Ascending aorta (tissue), 2 donors: ENCODE measurements around the gene CMTM7. TPM values are rescaled to one million over a fixed set of nuclear protein-coding genes. Genes with fewer than 3 reads are reported as not detected.
"Not testable (repeated sequence)": the region's sequence is repeated elsewhere in the genome, so short reads cannot be mapped to it uniquely, and the experiment has no call there.

Experiments
- DNase-seq, 2 donors: peaks; one replicate each; pipeline ENCODE4 v3.0.0-alpha.2; 2019; ENCODE audit warnings: low spot score in 2 of 2
- H3K27ac ChIP-seq, 2 donors: fragments of 200-600 bp; sonication (generic); one replicate each; pipeline ENCODE4 v1.5.1; 2016 to 2017; ENCODE audit warnings: mild to moderate bottlenecking in 1 of 2
- H3K27me3 ChIP-seq: fragments of 200-600 bp; sonication (generic); one replicate; pipeline ENCODE4 v1.5.1; 2017
- H3K36me3 ChIP-seq, 2 donors: fragments of 200-600 bp; sonication (generic); one replicate each; pipeline ENCODE4 v1.5.1; 2016
- H3K4me1 ChIP-seq, 2 donors: fragments of 200-600 bp; sonication (generic); one replicate each; pipeline ENCODE4 v1.5.1; 2016 to 2017; ENCODE audit warnings: mild to moderate bottlenecking in 1 of 2
- H3K4me3 ChIP-seq, 2 donors: fragments of 200-600 bp; sonication (generic); one replicate each; pipeline ENCODE4 v1.5.1; 2016 to 2017; ENCODE audit warnings: mild to moderate bottlenecking in 1 of 2
- H3K9me3 ChIP-seq, 2 donors: fragments of 200-600 bp; sonication (generic); one replicate each; pipeline ENCODE4 v1.5.1; 2016
- CTCF ChIP-seq, 3 experiments: fragments of 200-600 bp in 2 of 3; fragments of 450-650 bp in 1 of 3; sonication (generic) in 2 of 3; IDR thresholded peaks; one replicate each; pipeline ENCODE4 v1.5.1; 2016 to 2019; ENCODE audit warnings: antibody characterized with exemption in 3 of 3, mild to moderate bottlenecking in 1 of 3, moderate library complexity in 1 of 3
- intact Hi-C: fragments of 100-400 bp; cut with DNase I; formaldehyde crosslinking; loops from one replicate; pipeline ENCODE4 v1.15.1; 2023
- total RNA-seq: library from RNA; depleted of rRNA; stranded (reverse); fragments of >200 nt; gene quantifications from one replicate; pipeline ENCODE4 v1.1.0, GENCODE V29; 2016

Gene CMTM7
- total RNA-seq, 1 donor from 2014 or later: 21.9 TPM

GRCh38 chr3:32383136-32383711, 8.4 kb upstream of the CMTM7 start:
- no peak for DNase-seq
- no peak for TF ChIP-seq CTCF (IDR thresholded peaks at IDR 0.05)
- Histone ChIP-seq H3K36me3 (no peaks in the 10 kb centered on the region), H3K27me3 (no peaks in the 10 kb centered on the region), H3K9me3 (no peaks in the 10 kb centered on the region), H3K4me3 (no peak overlapping the region), H3K27ac (no peak overlapping the region), H3K4me1 (no peaks in the 10 kb centered on the region)
- intact Hi-C loops: no loop called here

GRCh38 chr3:32384938-32385337, 6.7 kb upstream of the CMTM7 start:
- no peaks in the 10 kb centered on the region for H3K4me1 ChIP-seq
- no peaks in the 10 kb centered on the region for H3K27me3 ChIP-seq
- H3K4me3 ChIP-seq: no peak overlapping the region
- no peaks in the 10 kb centered on the region for H3K36me3 ChIP-seq
- DNase-seq: peak in 1 of 2 donors; percentile 68
- no peak overlapping the region for H3K27ac ChIP-seq
- TF ChIP-seq CTCF (IDR thresholded peaks at IDR 0.05): no peak
- H3K9me3 ChIP-seq: no peaks in the 10 kb centered on the region
- intact Hi-C loops: no loop called here

DNA sequence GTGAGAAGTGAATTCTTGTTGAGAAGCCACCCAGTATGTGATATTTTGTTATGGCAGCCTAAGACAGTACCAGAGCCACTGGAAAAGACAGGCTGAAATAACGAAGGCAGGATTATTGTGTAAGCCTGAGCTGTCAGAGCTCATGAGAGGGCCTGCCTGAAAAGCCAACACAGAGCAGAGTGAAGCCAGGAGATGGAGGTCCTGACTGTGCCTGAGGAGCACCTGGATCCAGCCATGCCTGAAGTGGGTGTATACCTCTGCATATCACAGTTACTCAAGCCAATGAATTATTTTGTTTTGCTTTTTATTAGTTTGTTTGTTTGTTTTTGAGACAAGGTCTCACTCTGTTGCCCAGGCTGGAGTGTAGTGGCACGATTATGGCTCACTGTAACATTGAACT, 4.1 kb upstream of the CMTM7 start:
- Histone ChIP-seq H3K36me3 (no peaks in the 10 kb centered on the region), H3K27me3 (no peaks in the 10 kb centered on the region), H3K27ac (no peak overlapping the region), H3K4me3 (no peak overlapping the region), H3K9me3 (no peaks in the 10 kb centered on the region), H3K4me1 (peaks cover 0 to 3% of the 10 kb centered on the region in 2 donors)
- DNase-seq: no peak
- intact Hi-C loops: no loop called here
- no peak for TF ChIP-seq CTCF (IDR thresholded peaks at IDR 0.05)

- H3K27ac ChIP-seq, intact Hi-C loops: not testable (repeated sequence)
These were observed 2.1 kb upstream of the CMTM7 start for GRCh38 chr3:32389577-32389976.

GRCh38 chr3:32392536-32393302, 1.1 kb downstream of the CMTM7 start:
- Histone ChIP-seq H3K9me3 (no peaks in the 10 kb centered on the region), H3K27me3 (no peaks in the 10 kb centered on the region), H3K4me3 (peak overlapping the region; percentile 87 to 89), H3K27ac (peak overlapping the region; percentile 62 to 71), H3K4me1 (peaks cover 0 to 3% of the 10 kb centered on the region in 2 donors), H3K36me3 (no peaks in the 10 kb centered on the region)
- peak in 1 of 2 donors; percentile 73 for DNase-seq
- intact Hi-C loops: loop anchor here (5.0 to 10.0 kb wide), 2 partner anchors 75 to 98 kb away; no protein-coding TSS in a partner anchor
- no peak for TF ChIP-seq CTCF (IDR thresholded peaks at IDR 0.05)

More at GRCh38 chr3:32389577-32389976, 2.1 kb upstream of the CMTM7 start:
- not testable (repeated sequence) for H3K4me3 ChIP-seq, H3K4me1 ChIP-seq, H3K9me3 ChIP-seq, H3K36me3 ChIP-seq, H3K27me3 ChIP-seq, DNase-seq

GRCh38 chr3:32395496-32395895, 3.8 kb downstream of the CMTM7 start:
- Histone ChIP-seq H3K4me3 (no peak overlapping the region), H3K27me3 (no peaks in the 10 kb centered on the region), H3K36me3 (no peaks in the 10 kb centered on the region), H3K9me3 (no peaks in the 10 kb centered on the region), H3K27ac (no peak overlapping the region), H3K4me1 (peaks cover 0 to 3% of the 10 kb centered on the region in 2 donors)
- DNase-seq: no peak
- intact Hi-C loops: loop anchor here (10.0 kb wide), 1 partner anchor 101 kb away; no protein-coding TSS in a partner anchor
- no peak for TF ChIP-seq CTCF (IDR thresholded peaks at IDR 0.05)
